HepG2 (cell line): ENCODE data around the gene C11orf54. TPM values are rescaled to one million over a fixed set of nuclear protein-coding genes. Genes with fewer than 3 reads are reported as not detected.

ENCODE experiments used
- ATAC-seq: fragments of 200-7000 bp; cut with Tn5 transposase; 3 replicates; pipeline ENCODE4 v1.9.1; 2020; ENCODE audit warnings: mild to moderate bottlenecking, moderate library complexity
- BruUV-seq: library from RNA; stranded (reverse); fragments of 400-500 nt; replicated peaks from 2 replicates; lab custom pipeline; 2021; lab: Mats Ljungman, UMichigan
- CTCF ChIA-PET: fragments of 300-600 bp; formaldehyde crosslinking; extraction: SDS; loops from one replicate; lab custom pipeline; 2021; ENCODE audit warnings: low total read pairs, inconsistent platforms, low intra/inter-chr PET ratio; lab: Yijun Ruan, JAX
- POLR2A ChIA-PET: fragments of 350-600 bp; sonication (Branson Sonifier 250); formaldehyde crosslinking; loops from one replicate; lab custom pipeline; 2020; ENCODE audit warnings: antibody characterized with exemption, inconsistent platforms; lab: Yijun Ruan, JAX
- DNase-seq: peaks from one replicate; pipeline ENCODE4 v3.0.0-alpha.2; 2015; ENCODE audit warnings: low spot score
- FAIRE-seq: peaks from 3 replicates; lab custom pipeline; 2011; peaks lifted over from hg19 to GRCh38; lab: Jason Lieb, UNC
- H2AFZ ChIP-seq: one replicate; pipeline ENCODE4 v1.6.1; 2011; ENCODE audit warnings: low read length, inconsistent platforms
- H3K27ac ChIP-seq: fragments of 300-600 bp; 3 replicates; pipeline ENCODE4 v1.8.0; 2011; ENCODE audit warnings: mixed run types, mild to moderate bottlenecking, mixed read lengths, low read length, inconsistent platforms; ENCODE audit not compliant: insufficient read depth; ENCODE audit errors: extremely low read length
- H3K27me3 ChIP-seq, 2 experiments: fragments of 200-600 bp in 1 of 2; 2 replicates in 1 of 2; 3 replicates in 1 of 2; pipeline versions ENCODE4 v1.6.0 to v1.8.0; 2011; ENCODE audit warnings: low read length in 2 of 2, mild to moderate bottlenecking in 2 of 2, moderate library complexity in 2 of 2, inconsistent platforms in 1 of 2; ENCODE audit not compliant: insufficient read depth in 2 of 2, control insufficient read depth in 1 of 2
- H3K36me3 ChIP-seq, 2 experiments: fragments of 200-600 bp in 1 of 2; replicated peaks in 1 of 2; 2 replicates in 1 of 2; 3 replicates in 1 of 2; pipeline versions ENCODE4 v1.5.1 to v1.8.0; 2011; ENCODE audit warnings: low read length in 2 of 2, inconsistent platforms in 1 of 2; ENCODE audit not compliant: insufficient read depth in 2 of 2, control insufficient read depth in 1 of 2
- H3K4me1 ChIP-seq: 2 replicates; pipeline ENCODE4 v1.5.1; 2012; ENCODE audit warnings: low read length, inconsistent platforms; ENCODE audit not compliant: insufficient read depth
- H3K4me2 ChIP-seq: 2 replicates; pipeline ENCODE4 v1.6.0; 2011; ENCODE audit warnings: low read depth, low read length, inconsistent platforms
- H3K4me3 ChIP-seq, 3 experiments: fragments of 200-600 bp in 1 of 3; sonication (generic), shearing (Covaris generic) in 1 of 3; replicated peaks in 1 of 3; 2 replicates each; pipeline ENCODE4 v1.5.1; 2011 to 2016; ENCODE audit warnings: low read length in 3 of 3, inconsistent platforms in 2 of 3, low read depth in 2 of 3, mild to moderate bottlenecking in 2 of 3, control low read depth in 1 of 3, mixed read lengths in 1 of 3; ENCODE audit not compliant: insufficient read depth in 1 of 3
- H3K79me2 ChIP-seq: one replicate; pipeline ENCODE4 v1.6.1; 2011; ENCODE audit warnings: low read length, inconsistent platforms; ENCODE audit not compliant: insufficient read depth
- H3K9ac ChIP-seq: 2 replicates; pipeline ENCODE4 v1.6.0; 2011; ENCODE audit warnings: mild to moderate bottlenecking, low read depth, low read length, inconsistent platforms; ENCODE audit not compliant: insufficient read depth
- H3K9me3 ChIP-seq: 2 replicates; pipeline ENCODE4 v1.5.1; 2012; ENCODE audit warnings: mild to moderate bottlenecking, low read length
- H4K20me1 ChIP-seq: 2 replicates; pipeline ENCODE4 v1.6.0; 2011; ENCODE audit warnings: inconsistent platforms, mild to moderate bottlenecking, low read length, moderate library complexity; ENCODE audit not compliant: insufficient read depth
- CREM ChIP-seq, 2 experiments: sonication (generic) in 1 of 2; formaldehyde crosslinking in 1 of 2; IDR thresholded peaks; 2 replicates each; pipeline versions ENCODE4 v1.4.0 to v1.6.1; 2016 to 2020; ENCODE audit warnings: antibody characterized with exemption in 1 of 2, mild to moderate bottlenecking in 1 of 2, missing genetic modification reagents in 1 of 2
- HOXA5 ChIP-seq: sonication (generic); formaldehyde crosslinking; IDR thresholded peaks from 2 replicates; pipeline ENCODE4 v1.4.0; 2020; ENCODE audit warnings: missing genetic modification reagents
- KAT2B ChIP-seq: fragments of 150-350 bp; IDR thresholded peaks from 2 replicates; pipeline ENCODE4 v1.6.1; 2014; ENCODE audit warnings: low read depth, low read length, borderline replicate concordance
- KDM1A ChIP-seq: IDR thresholded peaks from 2 replicates; pipeline ENCODE4 v1.6.1; 2016; ENCODE audit warnings: missing compliant biosample characterization
- KLF9 ChIP-seq: IDR thresholded peaks from 2 replicates; pipeline ENCODE4 v1.6.1; 2016; ENCODE audit warnings: low read depth
- MTA1 ChIP-seq: sonication (generic); formaldehyde crosslinking; IDR thresholded peaks from 2 replicates; pipeline ENCODE4 v1.4.0; 2020; ENCODE audit warnings: missing genetic modification reagents, mild to moderate bottlenecking, borderline replicate concordance
- MXI1 ChIP-seq: IDR thresholded peaks from 3 replicates; pipeline ENCODE4 v1.6.1; 2012; ENCODE audit warnings: low read depth, low read length, inconsistent platforms, borderline replicate concordance
- NCOA5 ChIP-seq: sonication (generic); formaldehyde crosslinking; IDR thresholded peaks from 2 replicates; pipeline ENCODE4 v1.4.0; 2020; ENCODE audit warnings: missing genetic modification reagents
- RORA ChIP-seq: sonication (generic); formaldehyde crosslinking; IDR thresholded peaks from 2 replicates; pipeline ENCODE4 v1.5.0; 2020; ENCODE audit warnings: mild to moderate bottlenecking, missing genetic modification reagents, moderate library complexity
- SRSF1 ChIP-seq: fragments of 200-400 bp; formaldehyde crosslinking; optimal IDR thresholded peaks from 2 replicates; pipeline ENCODE3; 2017; ENCODE audit warnings: mild to moderate bottlenecking, low read depth, low read length, moderate library complexity
- SYNCRIP ChIP-seq: fragments of 200-400 bp; formaldehyde crosslinking; IDR thresholded peaks from 2 replicates; pipeline ENCODE4 v1.6.1; 2018; ENCODE audit warnings: mild to moderate bottlenecking, low read depth, low read length; ENCODE audit not compliant: insufficient read depth
- ZFP1 ChIP-seq: IDR thresholded peaks from 2 replicates; pipeline ENCODE4 v1.6.1; 2016
- ZMYM4 ChIP-seq: sonication (generic); formaldehyde crosslinking; IDR thresholded peaks from 2 replicates; pipeline ENCODE4 v1.8.1; 2023; ENCODE audit warnings: mild to moderate bottlenecking, missing genetic modification reagents
- ZNF10 ChIP-seq: sonication (generic); formaldehyde crosslinking; IDR thresholded peaks from 2 replicates; pipeline ENCODE4 v1.4.0; 2020; ENCODE audit warnings: mild to moderate bottlenecking, low read depth, missing genetic modification reagents, borderline replicate concordance
- ZNF138 ChIP-seq: sonication (generic); formaldehyde crosslinking; IDR thresholded peaks from 2 replicates; pipeline ENCODE4 v1.5.0; 2020; ENCODE audit warnings: mild to moderate bottlenecking, low read depth, missing genetic modification reagents
- ZNF251 ChIP-seq: sonication (generic); formaldehyde crosslinking; IDR thresholded peaks from 2 replicates; pipeline ENCODE4 v1.9.0; 2021; ENCODE audit warnings: mild to moderate bottlenecking, missing genetic modification reagents
- ZNF256 ChIP-seq: sonication (generic); formaldehyde crosslinking; conservative IDR thresholded peaks from 2 replicates; pipeline ENCODE4 v1.4.0; 2020; ENCODE audit warnings: missing genetic modification reagents
- ZNF331 ChIP-seq: sonication (generic); formaldehyde crosslinking; IDR thresholded peaks from 2 replicates; pipeline ENCODE4 v1.4.0; 2020; ENCODE audit warnings: missing genetic modification reagents
- ZNF446 ChIP-seq: sonication (generic); formaldehyde crosslinking; IDR thresholded peaks from 2 replicates; pipeline ENCODE4 v1.5.0; 2020; ENCODE audit warnings: mild to moderate bottlenecking, missing genetic modification reagents
- ZNF543 ChIP-seq: sonication (generic); formaldehyde crosslinking; IDR thresholded peaks from 2 replicates; pipeline ENCODE4 v1.4.0; 2020; ENCODE audit warnings: mild to moderate bottlenecking, missing genetic modification reagents
- ZNF674 ChIP-seq: sonication (generic); formaldehyde crosslinking; IDR thresholded peaks from 2 replicates; pipeline ENCODE4 v1.5.0; 2020; ENCODE audit warnings: low read depth, mild to moderate bottlenecking, missing genetic modification reagents
- ZNF850 ChIP-seq: sonication (generic); formaldehyde crosslinking; conservative IDR thresholded peaks from 2 replicates; pipeline ENCODE4 v1.9.0; 2021; ENCODE audit warnings: mild to moderate bottlenecking, missing genetic modification reagents
- ZZZ3 ChIP-seq: sonication (generic); formaldehyde crosslinking; IDR thresholded peaks from 2 replicates; pipeline ENCODE4 v1.4.0; 2020; ENCODE audit warnings: missing genetic modification reagents, mild to moderate bottlenecking, borderline replicate concordance
- WGBS: methylation state at CpG from one replicate; pipeline ENCODE4 v1.1.6; 2017; ENCODE audit warnings: low lambda C conversion rate; 5-methylcytosine and 5-hydroxymethylcytosine counted together
- in situ Hi-C: cut with HindIII; loops from 2 replicates; pipeline ENCODE4 v1.10.0; 2017; ENCODE audit warnings: low pct_unique_long_range_greater_than_20kb; ENCODE audit not compliant: extremely low pct_ligation_motif_present
- intact Hi-C: fragments of 100-400 bp; cut with micrococcal nuclease; formaldehyde crosslinking; loops from one replicate; pipeline ENCODE4 v1.10.0; 2022; ENCODE audit not compliant: unreplicated experiment
- polyA plus RNA-seq, 8 experiments: library from polyadenylated mRNA; depleted of rRNA in 3 of 8; stranded (reverse) in 7 of 8; unstranded in 1 of 8; fragments of >200 nt; fragmentation: Illumina TruSeq in 4 of 8; extraction: Trizol in 4 of 8; gene quantifications; 2 replicates each; pipeline versions ENCODE4 v1.2.1 to v1.2.3, GENCODE V29; 2011 to 2016; ENCODE audit warnings: low read depth in 4 of 8, missing spikeins in 1 of 8, mixed read lengths in 1 of 8; ENCODE audit not compliant: insufficient read depth in 1 of 8
- total RNA-seq, 5 experiments: library from RNA; depleted of rRNA; stranded (reverse); fragments of >200 nt; fragmentation: Illumina TruSeq; extraction: Trizol; gene quantifications; 2 replicates each; pipeline ENCODE4 v1.2.3, GENCODE V29; 2016; ENCODE audit warnings: low read depth in 1 of 5
- TF ChIP-seq, protein P1 (sequence below): sonication (generic); formaldehyde crosslinking; IDR thresholded peaks from 2 replicates; pipeline ENCODE4 v1.4.0; 2020; ENCODE audit warnings: mild to moderate bottlenecking, low read depth, missing genetic modification reagents
- TF ChIP-seq, protein P2 (sequence below): sonication (generic); formaldehyde crosslinking; IDR thresholded peaks from 2 replicates; pipeline ENCODE4 v1.8.1; 2023; ENCODE audit warnings: mild to moderate bottlenecking, missing genetic modification reagents

Gene C11orf54
- total and polyA plus RNA-seq, 2 of the 13 experiments (the other 11 are each of a cell fraction or from before 2014, with no cell fraction given), result 42.7 to 50.1 TPM

DNA sequence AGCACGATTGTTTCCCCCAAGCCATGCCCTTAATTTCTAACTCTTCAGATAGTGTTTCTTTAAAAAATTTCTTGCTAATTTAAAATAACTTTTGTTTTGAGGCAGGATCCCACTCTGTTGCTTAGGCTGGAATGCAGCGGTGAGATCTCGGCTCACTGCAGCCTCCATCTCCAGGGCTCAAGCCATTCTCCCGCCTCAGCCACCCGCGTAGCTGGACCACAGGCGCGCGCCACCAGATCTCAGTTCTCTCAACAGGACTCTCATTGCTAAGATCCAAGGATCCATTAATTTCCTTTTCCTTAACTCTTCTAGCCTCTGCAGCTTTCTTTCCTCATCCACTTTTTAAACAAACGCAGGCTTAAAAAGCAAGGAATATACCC, 42.3 kb downstream of the C11orf54 start:
- Histone ChIP-seq H4K20me1 (peaks cover 35% of the 10 kb centered on the region), H3K27me3 (no peaks in the 10 kb centered on the region; a peak in 1 of 5 replicates), H3K79me2 (peaks cover 48% of the 10 kb centered on the region), H3K9ac (peak overlapping the region; percentile 91), H3K27ac (peak overlapping the region; percentile 90), H3K36me3 (peaks cover 0 to 7% of the 10 kb centered on the region in 2 experiments; a peak in 1 of 5 replicates), H2AFZ (peak overlapping the region; percentile 71), H3K4me1 (peaks cover 32% of the 10 kb centered on the region), H3K4me3 (peak overlapping the region; percentile 85 to 93 (median 93)), H3K4me2 (peak overlapping the region; percentile 72), H3K9me3 (no peaks in the 10 kb centered on the region)
- no peak for DNase-seq
- ATAC-seq, result peak; percentile 65
- in situ Hi-C loops, result loop anchor here (5.0 kb wide), 1 partner anchor 41 kb away; the partner anchor contains the start of genes C11orf54 and TAF1D
- BruUV-seq, result no TSS peak
- POLR2A ChIA-PET, result interaction anchor here (0.7 to 1.7 kb wide), 26 partner anchors 9 to 345 kb away, joined by 3 to 114 read pairs (median 4); partner anchors contain the start of genes C11orf54, CEP295, PANX1 and TAF1D
- 2% methylated on average over 10 of the region's 10 CpGs for WGBS
- intact Hi-C loops, result loop anchor here (1.0 kb wide), 1 partner anchor 41 kb away; no protein-coding TSS in a partner anchor
- no peak for FAIRE-seq
- CTCF ChIA-PET, result no interaction called here
- TF ChIP-seq ZNF543 (CRISPR knock-in tag) (no peak), KDM1A (CRISPR knock-in tag) (no peak), SYNCRIP (no peak), ZNF10 (CRISPR knock-in tag) (no peak), KAT2B (no peak), NCOA5 (CRISPR knock-in tag) (0 out of 2 replicates have a peak, but pooled peaks have one; percentile 64), ZNF138 (CRISPR knock-in tag) (no peak), ZMYM4 (CRISPR knock-in tag) (no peak), ZZZ3 (CRISPR knock-in tag) (0 out of 2 replicates have a peak, but pooled peaks have one; percentile 8), RORA (CRISPR knock-in tag) (no peak), ZFP1 (CRISPR knock-in tag) (no peak), HOXA5 (peak; percentile 87), KLF9 (CRISPR knock-in tag) (0 out of 2 replicates have a peak, but pooled peaks have one; percentile 13), MXI1 (no peak), ZNF446 (CRISPR knock-in tag) (no peak), ZNF331 (CRISPR knock-in tag) (peak; percentile 6; the same call in 1 of the 2 replicates), ZNF251 (CRISPR knock-in tag) (no peak), CREM (IDR thresholded peaks at IDR 0.05) (no peak), CREM (CRISPR knock-in tag; IDR thresholded peaks at IDR 0.05) (no peak), ZNF256 (CRISPR knock-in tag) (peak; percentile 73; the same call in 1 of the 2 replicates), ZNF850 (CRISPR knock-in tag) (no peak), MTA1 (CRISPR knock-in tag) (no peak), ZNF674 (CRISPR knock-in tag) (no peak), SRSF1 (peak; percentile 4)
- TF ChIP-seq, protein P1, sequence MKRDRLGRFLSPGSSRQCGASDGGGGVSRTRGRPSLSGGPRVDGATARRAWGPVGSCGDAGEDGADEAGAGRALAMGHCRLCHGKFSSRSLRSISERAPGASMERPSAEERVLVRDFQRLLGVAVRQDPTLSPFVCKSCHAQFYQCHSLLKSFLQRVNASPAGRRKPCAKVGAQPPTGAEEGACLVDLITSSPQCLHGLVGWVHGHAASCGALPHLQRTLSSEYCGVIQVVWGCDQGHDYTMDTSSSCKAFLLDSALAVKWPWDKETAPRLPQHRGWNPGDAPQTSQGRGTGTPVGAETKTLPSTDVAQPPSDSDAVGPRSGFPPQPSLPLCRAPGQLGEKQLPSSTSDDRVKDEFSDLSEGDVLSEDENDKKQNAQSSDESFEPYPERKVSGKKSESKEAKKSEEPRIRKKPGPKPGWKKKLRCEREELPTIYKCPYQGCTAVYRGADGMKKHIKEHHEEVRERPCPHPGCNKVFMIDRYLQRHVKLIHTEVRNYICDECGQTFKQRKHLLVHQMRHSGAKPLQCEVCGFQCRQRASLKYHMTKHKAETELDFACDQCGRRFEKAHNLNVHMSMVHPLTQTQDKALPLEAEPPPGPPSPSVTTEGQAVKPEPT (CRISPR knock-in tag), result 0 out of 2 replicates have a peak, but pooled peaks have one; percentile 17
- TF ChIP-seq, protein P2, sequence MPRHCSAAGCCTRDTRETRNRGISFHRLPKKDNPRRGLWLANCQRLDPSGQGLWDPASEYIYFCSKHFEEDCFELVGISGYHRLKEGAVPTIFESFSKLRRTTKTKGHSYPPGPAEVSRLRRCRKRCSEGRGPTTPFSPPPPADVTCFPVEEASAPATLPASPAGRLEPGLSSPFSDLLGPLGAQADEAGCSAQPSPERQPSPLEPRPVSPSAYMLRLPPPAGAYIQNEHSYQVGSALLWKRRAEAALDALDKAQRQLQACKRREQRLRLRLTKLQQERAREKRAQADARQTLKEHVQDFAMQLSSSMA (CRISPR knock-in tag), result no peak
